Mesendoderm (in vitro differentiated cells): ENCODE results near the gene COL7A1.
A peak's percentile ranks its signal among the peaks of the same experiment; 100 is the strongest.

ENCODE experiments used
- DNase-seq: peaks from one replicate; pipeline ENCODE4 v3.0.0; 2013
- H2AK5ac ChIP-seq: 2 replicates; pipeline ENCODE4 v1.6.1; 2013; ENCODE audit warnings: low read length, inconsistent platforms
- H2BK120ac ChIP-seq: 2 replicates; pipeline ENCODE4 v1.6.1; 2013; ENCODE audit warnings: low read depth, mild to moderate bottlenecking, low read length, moderate library complexity, mixed read lengths
- H2BK15ac ChIP-seq: replicated peaks from 2 replicates; pipeline ENCODE4 v1.6.1; 2013; ENCODE audit warnings: low read depth, mild to moderate bottlenecking, moderate library complexity
- H2BK5ac ChIP-seq: 2 replicates; pipeline ENCODE4 v1.6.1; 2013; ENCODE audit warnings: low read length, inconsistent platforms
- H3K18ac ChIP-seq: 2 replicates; pipeline ENCODE4 v1.6.1; 2013; ENCODE audit warnings: mild to moderate bottlenecking, low read length, mixed read lengths
- H3K23ac ChIP-seq: one replicate; pipeline ENCODE4 v1.6.1; 2013; ENCODE audit warnings: low read length
- H3K27ac ChIP-seq: 2 replicates; pipeline ENCODE4 v1.5.1; 2013; ENCODE audit warnings: low read depth, mild to moderate bottlenecking, inconsistent platforms, low read length, moderate library complexity
- H3K27me3 ChIP-seq: 2 replicates; pipeline ENCODE4 v1.6.1; 2013; ENCODE audit warnings: low read length, control low read depth, mild to moderate bottlenecking, inconsistent platforms; ENCODE audit not compliant: insufficient read depth, poor library complexity
- H3K36me3 ChIP-seq: 2 replicates; pipeline ENCODE4 v1.6.1; 2013; ENCODE audit warnings: low read length, inconsistent platforms; ENCODE audit not compliant: control insufficient read depth, insufficient read depth
- H3K4ac ChIP-seq: one replicate; pipeline ENCODE4 v1.6.1; 2013; ENCODE audit warnings: low read depth, mild to moderate bottlenecking, low read length, moderate library complexity
- H3K4me1 ChIP-seq: 2 replicates; pipeline ENCODE4 v1.6.1; 2013; ENCODE audit warnings: low read depth, low read length, inconsistent platforms; ENCODE audit not compliant: control insufficient read depth
- H3K4me2 ChIP-seq: 2 replicates; pipeline ENCODE4 v1.6.1; 2013; ENCODE audit warnings: low read length
- H3K4me3 ChIP-seq: 2 replicates; pipeline ENCODE4 v1.5.1; 2013; ENCODE audit warnings: mild to moderate bottlenecking, low read length
- H3K56ac ChIP-seq: one replicate; pipeline ENCODE4 v1.6.1; 2013; ENCODE audit warnings: low read length
- H3K79me1 ChIP-seq: 2 replicates; pipeline ENCODE4 v1.6.1; 2013; ENCODE audit warnings: low read length, inconsistent platforms
- H3K79me2 ChIP-seq: 2 replicates; pipeline ENCODE4 v1.6.1; 2013; ENCODE audit warnings: mild to moderate bottlenecking, low read length; ENCODE audit not compliant: control insufficient read depth, insufficient read depth
- H3K9ac ChIP-seq: 2 replicates; pipeline ENCODE4 v1.6.1; 2013; ENCODE audit warnings: low read length, inconsistent platforms
- H4K5ac ChIP-seq: one replicate; pipeline ENCODE4 v1.6.1; 2013; ENCODE audit warnings: low read length
- H4K8ac ChIP-seq: one replicate; pipeline ENCODE4 v1.6.1; 2013; ENCODE audit warnings: low read depth, mild to moderate bottlenecking, control low read depth, low read length, moderate library complexity
- WGBS: extraction: QIAGEN DNeasy Blood & Tissue Kit; methylation state at CpG from one replicate; pipeline ENCODE4 v1.1.7; 2013; ENCODE audit warnings: low lambda C conversion rate, missing lambda C conversion rate; ENCODE audit not compliant: insufficient coverage; ENCODE audit errors: extremely low coverage; 5-methylcytosine and 5-hydroxymethylcytosine counted together

COL7A1 gene

GRCh38 chr3:48601622-48601994, 6.5 kb upstream of the COL7A1 start:
- no peak overlapping the region for H3K23ac ChIP-seq
- no peak overlapping the region for H2BK5ac ChIP-seq
- no peaks in the 10 kb centered on the region for H3K27me3 ChIP-seq
- no peak overlapping the region for H2BK120ac ChIP-seq
- no peak overlapping the region for H2BK15ac ChIP-seq
- H3K4ac ChIP-seq = no peak overlapping the region
- no peak overlapping the region for H3K9ac ChIP-seq
- no peak overlapping the region for H2AK5ac ChIP-seq
- peaks cover 47% of the 10 kb centered on the region for H3K36me3 ChIP-seq
- no peak overlapping the region for H3K27ac ChIP-seq
- no peak overlapping the region for H4K8ac ChIP-seq
- DNase-seq = no peak
- WGBS = no CpG with 5 or more reads among the region's 2 CpGs
- no peaks in the 10 kb centered on the region for H3K4me1 ChIP-seq
- H3K56ac ChIP-seq = no peak overlapping the region
- no peaks in the 10 kb centered on the region for H3K79me2 ChIP-seq
- peaks cover 3% of the 10 kb centered on the region for H3K79me1 ChIP-seq
- H3K4me2 ChIP-seq = no peak overlapping the region
- no peak overlapping the region for H4K5ac ChIP-seq
- H3K18ac ChIP-seq = no peak overlapping the region
- H3K4me3 ChIP-seq = no peak overlapping the region

- no peak overlapping the region for H2BK5ac ChIP-seq
- peaks cover 2% of the 10 kb centered on the region for H3K4me1 ChIP-seq
- no peak overlapping the region for H3K4ac ChIP-seq
- H3K36me3 ChIP-seq = peaks cover 47% of the 10 kb centered on the region
- H2AK5ac ChIP-seq = no peak overlapping the region
- no peak overlapping the region for H4K8ac ChIP-seq
- no peak overlapping the region for H4K5ac ChIP-seq
- no peak overlapping the region for H2BK15ac ChIP-seq
- no peak overlapping the region for H3K9ac ChIP-seq
- H2BK120ac ChIP-seq = no peak overlapping the region
- H3K18ac ChIP-seq = no peak overlapping the region
- no peaks in the 10 kb centered on the region for H3K79me2 ChIP-seq
- H3K27ac ChIP-seq = no peak overlapping the region
- no peak for DNase-seq
- H3K27me3 ChIP-seq = no peaks in the 10 kb centered on the region
- no peak overlapping the region for H3K23ac ChIP-seq
- H3K4me2 ChIP-seq = no peak overlapping the region
- H3K4me3 ChIP-seq = no peak overlapping the region
- H3K79me1 ChIP-seq = peaks cover 3% of the 10 kb centered on the region
- WGBS = no CpG with 5 or more reads among the region's 19 CpGs
- H3K56ac ChIP-seq = no peak overlapping the region
These were observed 5.8 kb upstream of the COL7A1 start for GRCh38 chr3:48600711-48601621.

- Histone ChIP-seq H2BK15ac (no peak overlapping the region), H3K18ac (no peak overlapping the region), H3K36me3 (peaks cover 41% of the 10 kb centered on the region), H3K4me2 (no peak overlapping the region), H3K23ac (no peak overlapping the region), H3K4ac (no peak overlapping the region), H2AK5ac (no peak overlapping the region), H4K5ac (no peak overlapping the region), H2BK5ac (no peak overlapping the region), H3K4me3 (no peak overlapping the region), H4K8ac (no peak overlapping the region), H3K79me2 (no peaks in the 10 kb centered on the region), H3K4me1 (peaks cover 9% of the 10 kb centered on the region), H3K56ac (no peak overlapping the region), H3K9ac (no peak overlapping the region), H2BK120ac (no peak overlapping the region), H3K79me1 (peaks cover 3% of the 10 kb centered on the region), H3K27ac (no peak overlapping the region), H3K27me3 (no peaks in the 10 kb centered on the region)
- no CpG with 5 or more reads among the region's 12 CpGs for WGBS
- no peak for DNase-seq
These were observed 4.6 kb upstream of the COL7A1 start for GRCh38 chr3:48599509-48600285.

DNA sequence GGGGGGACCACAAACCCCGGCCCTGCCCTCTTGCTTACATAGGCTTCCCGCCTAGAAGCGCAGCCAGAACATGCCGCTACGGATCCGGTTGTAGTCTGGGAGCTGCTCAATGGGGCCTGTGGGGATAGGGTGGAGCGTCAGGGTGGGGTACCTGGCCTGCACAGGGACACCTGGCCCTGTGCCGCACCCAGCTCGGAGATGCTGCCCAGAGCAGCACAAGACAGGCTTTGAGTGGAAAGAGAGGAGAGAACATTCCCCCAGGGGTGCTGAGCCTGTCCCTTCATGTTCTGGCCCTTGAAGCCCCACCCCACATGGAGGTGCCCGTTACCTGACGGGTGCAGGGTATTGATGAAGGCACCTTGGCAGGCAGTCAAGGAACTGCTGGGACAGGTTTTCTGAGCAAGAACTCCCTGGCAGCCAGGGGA, 4.0 kb upstream of the COL7A1 start:
- Histone ChIP-seq H2AK5ac (no peak overlapping the region), H2BK120ac (no peak overlapping the region), H3K27me3 (no peaks in the 10 kb centered on the region), H3K9ac (no peak overlapping the region), H3K4me3 (no peak overlapping the region), H2BK5ac (no peak overlapping the region), H3K4me2 (no peak overlapping the region), H3K79me1 (peaks cover under 1% of the 10 kb centered on the region), H3K79me2 (no peaks in the 10 kb centered on the region), H4K5ac (no peak overlapping the region), H3K4ac (no peak overlapping the region), H2BK15ac (no peak overlapping the region), H3K4me1 (peaks cover 9% of the 10 kb centered on the region), H3K36me3 (peaks cover 36% of the 10 kb centered on the region), H3K56ac (no peak overlapping the region), H3K23ac (no peak overlapping the region), H3K18ac (no peak overlapping the region), H3K27ac (peak overlapping the region; percentile 23), H4K8ac (no peak overlapping the region)
- DNase-seq = no peak
- WGBS = no CpG with 5 or more reads among the region's 11 CpGs

- Histone ChIP-seq H3K27ac (peak overlapping the region; percentile 34), H3K56ac (no peak overlapping the region), H3K4ac (no peak overlapping the region), H3K9ac (no peak overlapping the region), H2AK5ac (no peak overlapping the region), H4K5ac (no peak overlapping the region), H3K23ac (no peak overlapping the region), H2BK5ac (no peak overlapping the region), H3K79me2 (no peaks in the 10 kb centered on the region), H2BK120ac (no peak overlapping the region), H3K18ac (no peak overlapping the region), H3K4me3 (no peak overlapping the region), H3K27me3 (no peaks in the 10 kb centered on the region), H3K36me3 (peaks cover 31% of the 10 kb centered on the region), H3K4me2 (no peak overlapping the region), H3K4me1 (peaks cover 9% of the 10 kb centered on the region), H4K8ac (no peak overlapping the region), H3K79me1 (no peaks in the 10 kb centered on the region), H2BK15ac (no peak overlapping the region)
- DNase-seq = peak; percentile 91
- WGBS = no CpG with 5 or more reads among the region's 5 CpGs
These were observed 3.4 kb upstream of the COL7A1 start for GRCh38 chr3:48598323-48599076.
